MM.1S (cell line): Measurements from ENCODE around the gene ALLC.

ENCODE experiments used
- DNase-seq: peaks from one replicate; pipeline ENCODE4 v3.0.0-alpha.2; 2015
- H2AFZ ChIP-seq: fragments of 300-600 bp; sonication (generic); 2 replicates; pipeline ENCODE4 v1.6.0; 2016; ENCODE audit warnings: antibody characterized with exemption, low read length
- H3F3A ChIP-seq: fragments of 300-600 bp; sonication (generic); 2 replicates; pipeline ENCODE4 v1.6.1; 2016; ENCODE audit warnings: mild to moderate bottlenecking, antibody characterized with exemption, low read length, moderate library complexity, mixed read lengths; ENCODE audit not compliant: insufficient read depth
- H3K27ac ChIP-seq: fragments of 300-600 bp; sonication (generic); 2 replicates; pipeline ENCODE4 v1.5.1; 2016; ENCODE audit warnings: mild to moderate bottlenecking, low read length
- H3K27me3 ChIP-seq: fragments of 300-600 bp; sonication (generic); replicated peaks from 2 replicates; pipeline ENCODE4 v1.6.0; 2016; ENCODE audit warnings: low read length; ENCODE audit not compliant: insufficient read depth
- H3K36me3 ChIP-seq: fragments of 300-600 bp; sonication (generic); replicated peaks from 2 replicates; pipeline ENCODE4 v1.6.1; 2016; ENCODE audit warnings: mild to moderate bottlenecking, low read length, mixed read lengths; ENCODE audit not compliant: insufficient read depth
- H3K4me1 ChIP-seq: fragments of 300-600 bp; sonication (generic); 2 replicates; pipeline ENCODE4 v1.6.1; 2016; ENCODE audit warnings: low read length, mixed read lengths
- H3K4me2 ChIP-seq: fragments of 300-600 bp; sonication (generic); 2 replicates; pipeline ENCODE4 v1.6.0; 2016; ENCODE audit warnings: low read depth, low read length
- H3K4me3 ChIP-seq: fragments of 300-600 bp; sonication (generic); 2 replicates; pipeline ENCODE4 v1.5.1; 2016; ENCODE audit warnings: low read length, mixed read lengths
- H3K79me2 ChIP-seq: fragments of 300-600 bp; sonication (generic); 2 replicates; pipeline ENCODE4 v1.6.1; 2016; ENCODE audit warnings: mixed run types, low read length, mixed read lengths
- H3K9ac ChIP-seq: fragments of 300-600 bp; sonication (generic); 2 replicates; pipeline ENCODE4 v1.6.1; 2016; ENCODE audit warnings: low read length, mixed read lengths
- H3K9me2 ChIP-seq: fragments of 300-600 bp; sonication (generic); replicated peaks from 2 replicates; pipeline ENCODE4 v1.6.1; 2016; ENCODE audit warnings: mild to moderate bottlenecking, low read length, mixed read lengths; ENCODE audit not compliant: insufficient read depth
- H3K9me3 ChIP-seq: fragments of 300-600 bp; sonication (generic); replicated peaks from 2 replicates; pipeline ENCODE4 v1.6.1; 2016; ENCODE audit warnings: mild to moderate bottlenecking, low read length, mixed read lengths; ENCODE audit not compliant: insufficient read depth
- H4K20me1 ChIP-seq: fragments of 300-600 bp; sonication (generic); 2 replicates; pipeline ENCODE4 v1.6.1; 2016; ENCODE audit warnings: mild to moderate bottlenecking, low read length, moderate library complexity, mixed read lengths; ENCODE audit not compliant: insufficient read depth
- EZH2 ChIP-seq: fragments of 300-600 bp; sonication (generic); optimal IDR thresholded peaks from 2 replicates; pipeline ENCODE3; 2017; ENCODE audit warnings: low read depth, mild to moderate bottlenecking, antibody characterized with exemption, low read length, mixed read lengths
- EZH2phosphoT487 ChIP-seq: fragments of 300-600 bp; sonication (generic); IDR thresholded peaks from 2 replicates; pipeline ENCODE4 v1.6.1; 2018; ENCODE audit warnings: antibody characterized with exemption, low read length
- TF ChIP-seq, protein P1 (sequence below): fragments of 300-600 bp; sonication (generic); IDR thresholded peaks from 2 replicates; pipeline ENCODE4 v1.5.1; 2016; ENCODE audit warnings: antibody characterized with exemption, low read length, mixed read lengths

Gene ALLC

DNA sequence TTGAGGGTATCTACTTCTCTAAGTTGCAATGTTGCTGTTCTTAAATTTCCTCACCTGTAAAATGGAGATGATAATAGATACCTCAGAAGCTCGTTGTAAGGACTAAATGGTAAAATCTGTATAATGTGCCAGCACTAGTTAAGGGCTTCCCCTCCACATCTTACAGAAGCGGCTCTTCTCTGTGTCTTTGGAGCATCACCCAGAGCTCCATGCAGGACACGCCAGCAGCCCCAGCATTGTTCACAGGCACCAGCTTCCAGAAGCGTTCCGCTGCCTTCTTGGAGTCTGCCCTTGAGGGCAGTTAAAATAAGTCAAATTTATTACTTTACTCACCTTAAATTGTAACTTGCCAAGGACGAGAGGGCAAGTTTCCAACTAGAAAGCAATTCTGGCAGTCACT, 51.2 kb downstream of the ALLC start:
- Histone ChIP-seq H3K79me2 (no peaks in the 10 kb centered on the region), H3K27me3 (no peaks in the 10 kb centered on the region), H3K27ac (no peak overlapping the region), H3K4me3 (no peak overlapping the region), H3K4me2 (no peak overlapping the region), H3K9me3 (no peaks in the 10 kb centered on the region), H3K4me1 (no peaks in the 10 kb centered on the region), H4K20me1 (no peaks in the 10 kb centered on the region), H3K9me2 (no peaks in the 10 kb centered on the region), H2AFZ (no peak overlapping the region), H3K9ac (no peak overlapping the region), H3K36me3 (no peaks in the 10 kb centered on the region), H3F3A (no peaks in the 10 kb centered on the region)
- DNase-seq: no peak
- TF ChIP-seq EZH2phosphoT487 (no peak), EZH2 (no peak)

DNA sequence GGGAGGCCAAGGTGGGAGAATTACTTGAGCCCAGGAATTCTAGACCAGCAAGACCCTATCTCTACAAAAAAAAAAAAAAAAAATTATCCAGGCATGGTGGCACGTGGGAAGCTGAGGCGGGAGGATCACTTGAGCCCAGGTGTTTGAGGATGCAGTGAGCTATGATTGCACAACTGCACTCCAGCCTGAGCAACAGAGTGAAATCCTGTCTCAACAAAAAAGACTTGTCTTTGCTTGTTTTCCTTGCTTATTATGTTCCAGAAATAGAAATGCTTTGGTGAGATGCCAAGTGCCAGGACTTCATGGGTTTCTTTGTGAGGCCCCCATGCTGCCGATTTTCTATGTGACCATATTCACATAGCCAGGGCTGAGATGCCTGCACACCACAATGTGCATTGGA, 54.4 kb downstream of the ALLC start:
- no peak for DNase-seq
- no peaks in the 10 kb centered on the region for H3K9me2 ChIP-seq
- H3F3A ChIP-seq: no peaks in the 10 kb centered on the region
- H3K27me3 ChIP-seq: no peaks in the 10 kb centered on the region
- H3K27ac ChIP-seq: no peak overlapping the region
- no peak overlapping the region for H3K9ac ChIP-seq
- H3K4me1 ChIP-seq: no peaks in the 10 kb centered on the region
- H3K36me3 ChIP-seq: no peaks in the 10 kb centered on the region
- H3K4me3 ChIP-seq: no peak overlapping the region
- H3K4me2 ChIP-seq: no peak overlapping the region
- H3K79me2 ChIP-seq: no peaks in the 10 kb centered on the region
- H4K20me1 ChIP-seq: no peaks in the 10 kb centered on the region
- H2AFZ ChIP-seq: no peak overlapping the region
- H3K9me3 ChIP-seq: no peaks in the 10 kb centered on the region
- TF ChIP-seq EZH2phosphoT487: no peak
- TF ChIP-seq, protein P1, sequence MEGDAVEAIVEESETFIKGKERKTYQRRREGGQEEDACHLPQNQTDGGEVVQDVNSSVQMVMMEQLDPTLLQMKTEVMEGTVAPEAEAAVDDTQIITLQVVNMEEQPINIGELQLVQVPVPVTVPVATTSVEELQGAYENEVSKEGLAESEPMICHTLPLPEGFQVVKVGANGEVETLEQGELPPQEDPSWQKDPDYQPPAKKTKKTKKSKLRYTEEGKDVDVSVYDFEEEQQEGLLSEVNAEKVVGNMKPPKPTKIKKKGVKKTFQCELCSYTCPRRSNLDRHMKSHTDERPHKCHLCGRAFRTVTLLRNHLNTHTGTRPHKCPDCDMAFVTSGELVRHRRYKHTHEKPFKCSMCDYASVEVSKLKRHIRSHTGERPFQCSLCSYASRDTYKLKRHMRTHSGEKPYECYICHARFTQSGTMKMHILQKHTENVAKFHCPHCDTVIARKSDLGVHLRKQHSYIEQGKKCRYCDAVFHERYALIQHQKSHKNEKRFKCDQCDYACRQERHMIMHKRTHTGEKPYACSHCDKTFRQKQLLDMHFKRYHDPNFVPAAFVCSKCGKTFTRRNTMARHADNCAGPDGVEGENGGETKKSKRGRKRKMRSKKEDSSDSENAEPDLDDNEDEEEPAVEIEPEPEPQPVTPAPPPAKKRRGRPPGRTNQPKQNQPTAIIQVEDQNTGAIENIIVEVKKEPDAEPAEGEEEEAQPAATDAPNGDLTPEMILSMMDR: no peak
- no peak for TF ChIP-seq EZH2

DNA sequence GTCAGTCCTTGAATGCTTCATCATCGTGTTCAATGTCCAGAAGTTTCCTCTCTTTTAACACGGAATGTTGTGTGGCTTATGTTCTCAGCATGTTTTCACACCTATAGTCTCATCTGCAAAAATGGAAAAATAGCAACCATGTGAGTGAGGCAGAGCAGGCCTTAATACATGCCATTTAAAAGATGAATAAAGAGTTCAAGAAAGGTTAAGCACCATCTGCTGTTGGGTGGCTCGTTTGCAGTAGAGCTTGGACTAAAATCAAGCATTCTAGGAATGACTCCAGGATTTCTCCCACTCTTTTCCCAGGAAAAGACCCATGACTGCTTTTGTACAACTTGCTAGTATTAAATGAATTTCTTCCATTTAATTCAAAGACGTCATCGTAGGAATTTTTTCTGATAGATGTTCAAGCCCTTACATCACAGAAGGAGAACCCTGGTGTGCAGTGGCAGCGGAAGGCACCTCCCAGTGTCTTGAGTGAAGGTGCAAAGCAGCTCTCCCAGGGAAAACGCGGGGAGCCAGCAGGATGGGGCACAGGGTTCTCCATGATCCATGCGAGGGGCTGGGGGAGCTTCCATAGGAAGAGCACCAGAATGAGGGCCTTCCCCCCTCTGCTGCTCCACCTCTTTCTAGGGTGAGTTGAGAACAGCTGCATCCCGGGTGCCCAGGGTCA, 55.0 kb downstream of the ALLC start:
- TF ChIP-seq EZH2: no peak
- TF ChIP-seq, protein P1: no peak
- no peak for TF ChIP-seq EZH2phosphoT487
- no peak overlapping the region for H3K9ac ChIP-seq
- no peaks in the 10 kb centered on the region for H4K20me1 ChIP-seq
- H2AFZ ChIP-seq: no peak overlapping the region
- H3K4me3 ChIP-seq: no peak overlapping the region
- no peak for DNase-seq
- no peaks in the 10 kb centered on the region for H3K79me2 ChIP-seq
- H3K27ac ChIP-seq: no peak overlapping the region
- no peaks in the 10 kb centered on the region for H3K36me3 ChIP-seq
- no peaks in the 10 kb centered on the region for H3K9me2 ChIP-seq
- H3K4me2 ChIP-seq: no peak overlapping the region
- H3K9me3 ChIP-seq: no peaks in the 10 kb centered on the region
- no peaks in the 10 kb centered on the region for H3K4me1 ChIP-seq
- H3K27me3 ChIP-seq: no peaks in the 10 kb centered on the region
- H3F3A ChIP-seq: no peaks in the 10 kb centered on the region

DNA sequence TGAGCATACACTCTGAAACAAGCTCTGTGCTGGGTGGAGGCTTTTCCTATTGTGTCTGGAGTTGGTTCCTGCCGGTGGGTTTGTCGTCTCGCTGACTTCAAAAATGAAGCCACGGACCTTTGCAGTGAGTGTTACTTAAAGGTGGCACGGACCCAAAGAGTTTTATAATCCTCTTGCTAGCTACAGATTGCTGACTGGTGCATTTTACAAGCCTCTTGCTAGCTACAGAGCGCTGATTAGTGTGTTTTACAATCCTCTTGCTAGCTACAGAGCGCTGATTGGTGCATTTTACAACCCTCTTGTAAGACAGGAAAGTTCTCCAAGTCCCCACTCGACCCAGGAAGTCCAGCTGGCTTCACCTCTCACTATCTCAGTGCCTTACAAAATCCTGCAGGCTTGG, 60.7 kb downstream of the ALLC start:
- Histone ChIP-seq H3F3A (no peaks in the 10 kb centered on the region), H3K79me2 (no peaks in the 10 kb centered on the region), H3K27me3 (no peaks in the 10 kb centered on the region), H2AFZ (no peak overlapping the region), H3K9me2 (no peaks in the 10 kb centered on the region), H3K36me3 (no peaks in the 10 kb centered on the region), H3K9me3 (no peaks in the 10 kb centered on the region), H3K9ac (no peak overlapping the region), H3K4me2 (no peak overlapping the region), H3K27ac (no peak overlapping the region), H3K4me3 (no peak overlapping the region), H4K20me1 (no peaks in the 10 kb centered on the region), H3K4me1 (no peaks in the 10 kb centered on the region)
- TF ChIP-seq EZH2phosphoT487: no peak
- TF ChIP-seq, protein P1: no peak
- TF ChIP-seq EZH2: no peak
- DNase-seq: no peak
